ENCODE measurements around the gene TRAPPC13.
"Not testable (repeated sequence)": the region's sequence is repeated elsewhere in the genome, so short reads cannot be mapped to it uniquely, and the experiment has no call there.

The TRAPPC13 gene

DNA sequence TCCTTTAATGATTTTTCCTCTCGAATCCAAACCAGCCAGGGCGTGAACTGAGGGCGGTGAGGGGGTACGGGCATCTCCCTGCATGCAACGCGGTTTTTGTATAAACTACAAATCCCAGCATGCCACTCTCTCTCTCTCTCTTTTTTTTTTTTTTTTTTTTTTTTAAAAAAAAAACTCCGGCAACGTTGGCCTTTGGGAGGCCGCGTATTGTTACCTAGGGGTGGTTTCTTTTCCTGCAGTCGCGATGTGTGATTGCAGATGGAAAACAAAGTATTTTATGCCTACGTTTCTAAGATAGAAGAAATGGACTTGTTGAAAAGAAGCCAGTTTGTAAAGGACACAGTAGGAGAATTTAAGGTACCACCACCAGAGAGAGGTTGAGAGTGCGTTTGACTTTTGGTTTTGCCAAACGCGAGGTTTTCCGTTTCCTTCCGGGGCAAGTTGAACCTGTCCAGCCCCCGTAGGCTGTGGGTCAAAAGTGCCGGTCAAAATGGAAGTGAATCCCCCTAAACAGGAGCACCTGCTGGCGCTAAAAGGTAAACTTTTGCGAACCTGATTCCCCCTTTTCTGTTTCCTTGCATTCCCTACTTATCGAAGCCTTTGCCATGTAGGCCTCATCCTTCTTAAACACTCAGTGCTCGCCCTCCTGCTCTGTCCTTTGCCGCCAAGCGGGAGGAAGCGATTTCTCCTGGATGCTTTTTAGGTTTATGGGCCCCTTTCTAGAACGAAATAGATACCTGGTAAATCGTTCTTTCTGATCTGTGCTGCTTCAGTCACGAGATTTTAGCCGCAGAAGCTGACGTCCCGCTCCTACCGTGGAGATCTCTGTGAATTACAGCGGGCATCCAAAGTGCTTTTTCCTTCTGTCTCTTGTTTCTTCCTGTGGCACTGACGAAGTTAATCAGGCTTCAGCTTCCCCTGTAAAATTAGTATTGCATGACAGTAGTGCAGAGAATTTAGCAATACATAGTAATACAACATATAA lies at the start of gene TRAPPC13, which contains the start of gene SHLD3:
Gene TRAPPC13, plus strand, starts transcription at position 457 of the 985 bp plus-strand sequence. Its CDS starts 34 bp downstream, at position 491.
Gene SHLD3, plus strand, starts transcription at position 457 of the 985 bp plus-strand sequence. CDS start 4,561 bp downstream, outside the sequence.
- peak; percentile 57 to 68 for DNase-seq (ENCODE audit: low read depth in 2 of 2)

GRCh38 chr5:65577141-65577540 lies 47.7 kb upstream of the TRAPPC13 start:
- DNase-seq (ENCODE audit: low read depth in 2 of 2): no peak

DNA sequence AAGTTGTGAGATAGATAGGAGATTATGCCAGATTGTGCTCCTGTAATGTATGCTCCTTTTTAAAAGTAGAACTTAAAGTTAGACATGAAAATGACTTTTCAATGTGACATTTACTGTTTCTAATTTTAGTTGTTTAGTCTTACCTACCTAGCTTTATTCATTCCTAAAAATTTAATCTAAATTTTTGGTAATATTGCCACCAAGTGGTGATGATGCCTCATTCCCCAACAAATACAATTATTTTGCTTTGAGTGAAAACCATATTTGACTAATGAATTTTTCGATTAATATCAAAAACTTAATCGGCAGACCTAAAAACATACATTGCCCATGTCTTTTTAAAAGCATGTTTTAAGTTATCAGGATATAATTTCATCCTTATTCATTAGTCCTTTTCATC lies 36.1 kb upstream of the TRAPPC13 start:
- no peak for DNase-seq (ENCODE audit: low read depth in 2 of 2)

- DNase-seq (ENCODE audit: low read depth in 2 of 2): not testable (repeated sequence)
Measured at GRCh38 chr5:65601761-65602160, 23.1 kb upstream of the TRAPPC13 start.

GRCh38 chr5:65611524-65611923 lies 13.3 kb upstream of the TRAPPC13 start:
- DNase-seq (ENCODE audit: low read depth in 2 of 2): no peak

- no peak for DNase-seq (ENCODE audit: low read depth in 2 of 2)
Measured at GRCh38 chr5:65612298-65612907, 12.4 kb upstream of the TRAPPC13 start.

DNA sequence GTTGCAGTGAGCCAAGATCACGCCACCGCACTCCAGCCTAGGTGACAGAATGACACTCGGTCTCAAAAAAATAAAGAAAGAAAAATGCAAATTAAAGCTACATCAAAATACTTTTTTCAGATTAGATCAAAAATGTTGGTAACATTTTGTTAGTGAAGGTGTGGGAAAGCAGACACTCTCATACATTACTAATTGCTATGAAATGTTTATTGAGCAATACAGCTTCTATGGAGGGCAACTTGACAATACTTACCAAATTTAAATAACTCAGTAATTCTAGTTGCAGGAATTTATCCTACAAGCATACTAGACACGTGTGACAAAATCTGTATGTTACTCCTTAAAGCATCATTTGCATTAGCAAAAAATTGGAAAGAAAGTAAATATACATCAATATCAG lies 4.8 kb upstream of the TRAPPC13 start:
- DNase-seq (ENCODE audit: low read depth in 2 of 2): no peak

- DNase-seq (ENCODE audit: low read depth in 2 of 2): not testable (repeated sequence)
Measured at GRCh38 chr5:65621961-65622360, 2.9 kb upstream of the TRAPPC13 start.

GRCh38 chr5:65623482-65623881 lies 1.3 kb upstream of the TRAPPC13 start:
- DNase-seq (ENCODE audit: low read depth in 2 of 2): no peak

GRCh38 chr5:65624025-65624570 lies 729 bp upstream of the TRAPPC13 start, which contains the start of gene TRIM23:
Gene TRIM23 (minus strand): TSS chr5:65624333. CDS start chr5:65624274, 59 bp downstream.
- DNase-seq (ENCODE audit: low read depth in 2 of 2): peak; percentile 79

DNA sequence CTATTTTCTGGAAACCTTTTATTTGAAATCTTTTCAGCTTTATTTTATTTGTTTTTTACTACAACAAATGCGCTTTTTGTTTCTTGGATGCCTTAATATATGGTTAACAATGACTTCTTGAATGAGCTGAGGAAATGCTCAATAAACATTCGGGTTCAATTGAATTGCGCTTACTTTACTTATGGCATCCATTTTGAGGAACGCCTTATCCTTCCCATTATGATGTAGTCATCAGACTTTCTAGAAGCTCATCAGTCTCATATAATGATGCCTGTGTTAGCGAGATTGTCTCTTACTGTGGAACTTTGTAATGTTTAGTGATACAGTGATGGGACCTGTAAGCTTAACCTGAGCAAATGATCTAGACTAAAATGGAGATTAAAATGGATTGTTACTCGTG lies 916 bp downstream of the TRAPPC13 start:
- DNase-seq (ENCODE audit: low read depth in 2 of 2): no peak

DNA sequence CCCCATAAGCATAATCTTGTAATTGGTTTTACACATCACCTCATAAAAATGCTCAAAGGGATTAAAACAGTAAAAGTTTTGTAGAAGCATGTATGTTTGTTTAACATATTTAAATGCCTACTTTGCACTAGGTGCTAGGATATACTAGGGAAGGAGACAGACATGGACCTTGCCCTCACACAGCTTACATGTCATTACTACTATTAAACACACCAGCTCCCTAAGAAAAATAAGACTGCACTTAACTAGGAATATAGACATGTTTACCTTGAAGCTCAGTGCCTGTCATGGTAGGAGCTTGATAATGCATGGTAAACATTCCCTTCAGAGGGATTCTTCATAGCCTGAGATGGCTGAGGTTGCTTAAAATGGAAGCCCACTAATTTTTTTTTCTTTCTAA lies 6.2 kb downstream of the TRAPPC13 start:
- no peak for DNase-seq (ENCODE audit: low read depth in 2 of 2)

DNA sequence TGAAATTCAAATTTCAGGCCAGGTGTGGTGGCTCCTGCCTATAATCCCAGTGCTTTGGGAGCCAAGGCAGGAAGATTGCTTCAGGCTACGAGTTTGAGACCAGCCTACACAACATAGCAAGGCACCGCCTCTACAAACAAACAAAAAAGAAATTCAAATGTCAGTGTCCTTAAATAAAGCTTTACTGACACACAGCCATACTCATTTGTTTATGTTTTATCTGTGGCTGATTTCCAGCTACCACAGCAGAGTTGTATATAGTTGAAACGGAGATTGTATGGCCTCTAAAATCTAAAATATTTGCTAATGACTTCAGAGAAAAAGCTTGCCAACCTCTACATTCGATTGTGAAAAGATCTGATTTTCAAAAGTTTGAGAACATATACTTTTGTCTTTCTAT lies 15.4 kb downstream of the TRAPPC13 start:
- no peak for DNase-seq (ENCODE audit: low read depth in 2 of 2)

DNA sequence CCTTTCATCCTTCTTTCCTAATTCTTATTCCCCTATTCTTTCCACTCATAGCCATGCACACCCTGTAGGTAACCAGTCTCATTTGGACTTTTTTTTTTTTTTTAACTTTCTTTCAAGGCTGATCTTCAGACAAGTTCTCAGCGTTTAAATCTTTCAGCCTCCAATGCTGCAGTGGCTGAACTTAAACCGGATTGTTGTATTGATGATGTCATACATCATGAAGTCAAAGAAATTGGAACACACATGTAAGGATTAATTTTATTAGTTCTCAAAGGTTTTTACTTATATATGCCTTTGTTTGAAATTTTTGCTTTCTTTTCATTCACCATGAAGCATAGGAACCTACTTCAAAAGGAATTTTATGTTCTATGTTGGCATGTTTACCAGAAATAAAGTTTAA lies 22.1 kb downstream of the TRAPPC13 start:
- DNase-seq (ENCODE audit: low read depth in 2 of 2): no peak

- DNase-seq (ENCODE audit: low read depth in 2 of 2): no peak
Measured at GRCh38 chr5:65647941-65648340, 23.1 kb downstream of the TRAPPC13 start.

- DNase-seq (ENCODE audit: low read depth in 2 of 2): no peak
Measured at GRCh38 chr5:65651144-65651543, 26.3 kb downstream of the TRAPPC13 start.

GRCh38 chr5:65654713-65655112 lies 29.9 kb downstream of the TRAPPC13 start:
- no peak for DNase-seq (ENCODE audit: low read depth in 2 of 2)

DNA sequence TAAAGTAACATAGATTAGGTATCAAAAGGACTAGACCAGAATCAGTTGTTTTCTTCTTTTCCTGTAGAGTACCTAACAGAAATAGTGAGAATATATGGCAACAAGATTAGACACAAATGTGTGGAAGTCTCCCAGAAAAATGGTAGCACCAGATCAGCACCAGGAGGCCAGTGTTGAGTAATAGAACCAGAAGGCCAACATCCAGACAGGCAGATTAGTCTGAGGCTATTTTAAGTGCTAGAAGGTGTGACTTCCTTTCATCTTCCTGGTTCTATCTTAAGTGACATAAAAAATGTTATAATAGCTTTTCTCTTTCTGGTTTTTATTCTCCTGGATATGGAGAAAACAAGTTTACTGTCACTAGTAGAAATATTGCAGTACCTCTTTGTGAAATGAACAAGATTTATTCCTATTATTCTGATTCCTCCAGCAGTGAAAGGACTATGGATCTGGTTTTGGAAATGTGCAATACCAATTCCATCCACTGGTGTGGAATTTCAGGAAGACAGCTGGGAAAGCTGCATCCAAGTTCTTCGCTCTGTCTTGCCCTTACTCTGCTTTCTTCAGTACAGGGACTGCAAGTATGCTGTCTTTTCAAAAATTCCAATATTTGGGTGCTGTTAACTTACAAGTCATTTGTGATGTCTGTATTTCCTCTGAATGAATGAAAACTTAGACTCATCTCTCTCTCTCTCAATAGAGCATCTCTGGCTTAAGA lies 39.1 kb downstream of the TRAPPC13 start:
- DNase-seq (ENCODE audit: low read depth in 2 of 2): no peak

DNA sequence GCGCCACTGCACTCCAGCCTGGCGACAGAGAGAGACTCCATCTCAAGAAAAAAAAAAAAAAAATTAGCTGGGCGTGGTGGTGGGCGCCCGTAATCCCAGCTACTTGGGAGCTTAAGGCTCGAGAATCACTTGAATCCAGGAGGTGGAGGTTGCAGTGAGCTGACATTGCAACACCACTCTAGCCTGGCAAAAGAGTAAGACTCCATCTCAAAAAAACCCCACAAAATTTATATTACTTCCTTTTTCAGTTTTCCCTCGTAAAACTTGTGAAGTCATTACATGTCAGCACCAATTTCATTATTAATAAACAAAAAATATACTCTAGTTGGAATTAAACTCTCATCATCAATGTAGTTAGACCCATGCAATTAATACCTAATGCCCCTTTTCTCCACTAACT lies 43.9 kb downstream of the TRAPPC13 start:
- DNase-seq (ENCODE audit: low read depth in 2 of 2): no peak

DNA sequence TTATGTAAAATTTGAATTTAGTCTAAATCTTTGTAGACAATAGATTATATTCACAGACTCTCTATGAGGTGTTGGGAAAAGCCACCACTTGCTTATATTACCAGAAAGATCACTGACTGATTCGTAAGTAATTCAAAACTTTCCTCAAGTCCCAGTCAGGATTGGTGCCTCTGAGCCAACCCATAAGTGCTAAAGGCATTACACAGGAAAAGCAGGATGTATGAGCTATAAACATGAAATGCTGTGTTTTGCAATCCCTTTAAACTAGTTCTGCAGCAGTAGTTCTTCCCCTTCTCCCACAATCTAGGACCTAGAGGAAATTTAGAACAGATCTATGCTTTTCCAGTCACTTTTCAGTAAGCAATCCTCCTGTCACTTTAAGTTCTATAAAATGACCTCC lies 48.0 kb downstream of the TRAPPC13 start:
- DNase-seq (ENCODE audit: low read depth in 2 of 2): no peak

DNA sequence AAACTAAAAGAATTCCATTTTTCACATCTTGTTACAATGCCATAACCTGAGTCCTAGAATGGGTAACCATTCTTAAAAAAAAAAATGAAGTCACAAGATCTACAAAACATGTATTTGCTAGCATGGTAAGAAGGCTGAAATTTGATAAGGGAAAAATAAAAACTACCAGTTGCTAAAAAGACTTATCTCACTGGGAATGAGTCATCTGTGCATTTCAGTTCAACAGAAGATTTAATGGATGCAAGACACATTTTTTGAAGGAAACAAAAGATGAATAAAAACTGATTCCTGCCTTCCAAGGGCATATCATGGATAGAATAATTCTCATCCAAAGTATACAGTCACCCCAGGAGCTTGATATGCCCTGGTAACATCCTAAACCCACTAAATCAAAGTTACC lies 49.9 kb downstream of the TRAPPC13 start:
- no peak for DNase-seq (ENCODE audit: low read depth in 2 of 2)

DNA sequence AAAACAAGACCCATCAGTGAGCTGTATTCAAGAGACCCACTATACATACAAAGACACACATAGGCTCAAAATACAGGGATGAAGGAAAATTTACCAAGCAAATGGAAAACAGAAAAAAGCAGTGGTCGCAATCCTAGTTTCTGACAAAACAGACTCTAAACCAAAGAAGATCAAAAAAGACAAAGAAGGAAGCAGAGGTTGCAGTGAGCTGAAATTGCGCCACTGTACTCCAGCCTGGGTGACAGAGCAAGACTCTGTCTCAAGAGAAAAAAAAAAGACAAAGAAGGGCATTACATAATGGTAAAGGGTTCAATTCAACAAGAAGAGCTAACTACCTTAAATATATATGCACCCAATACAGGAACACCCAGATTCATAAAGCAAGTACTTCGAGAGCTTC lies 51.2 kb downstream of the TRAPPC13 start:
- not testable (repeated sequence) for DNase-seq (ENCODE audit: low read depth in 2 of 2)

Data from activated CD4-positive, alpha-beta T cell treated with anti-CD3 and anti-CD28 coated beads for 24 hours (primary cell).